Suprapubic skin (tissue), 4 donors: ENCODE data around the gene CUTA. TPM values are rescaled to one million over a fixed set of nuclear protein-coding genes. Genes with fewer than 3 reads are reported as not detected.
A peak's percentile ranks its signal among the peaks of the same experiment; 100 is the strongest.
"Not testable (repeated sequence)": the region's sequence is repeated elsewhere in the genome, so short reads cannot be mapped to it uniquely, and the experiment has no call there.

Experiments
- DNase-seq, 2 donors: peaks; one replicate each; pipeline ENCODE4 v3.0.0-alpha.2; 2019; ENCODE audit warnings: low spot score in 2 of 2
- H3K27ac ChIP-seq: fragments of 200-600 bp; sonication (generic); one replicate; pipeline ENCODE4 v1.5.1; 2019
- H3K27me3 ChIP-seq: fragments of 200-600 bp; sonication (generic); one replicate; pipeline ENCODE4 v1.5.1; 2019
- H3K36me3 ChIP-seq: fragments of 200-600 bp; sonication (generic); one replicate; pipeline ENCODE4 v1.5.1; 2019
- H3K4me1 ChIP-seq: fragments of 200-600 bp; sonication (generic); one replicate; pipeline ENCODE4 v1.5.1; 2019
- H3K4me3 ChIP-seq: fragments of 200-600 bp; sonication (generic); one replicate; pipeline ENCODE4 v1.5.1; 2019; ENCODE audit warnings: mild to moderate bottlenecking
- H3K9me3 ChIP-seq: fragments of 200-600 bp; sonication (generic); one replicate; pipeline ENCODE4 v1.5.1; 2019
- CTCF ChIP-seq, 2 donors: fragments of 200-600 bp in 1 of 2; fragments of 450-650 bp in 1 of 2; sonication (generic) in 1 of 2; IDR thresholded peaks; one replicate each; pipeline ENCODE4 v1.5.1; 2016 to 2019; ENCODE audit warnings: antibody characterized with exemption in 2 of 2, mild to moderate bottlenecking in 1 of 2, moderate library complexity in 1 of 2
- EP300 ChIP-seq: sonication (generic); formaldehyde crosslinking; IDR thresholded peaks from one replicate; pipeline ENCODE4 v1.6.1; 2017; ENCODE audit warnings: antibody characterized with exemption
- POLR2A ChIP-seq, 2 donors: fragments of 450-650 bp; IDR thresholded peaks; one replicate each; pipeline ENCODE4 v1.6.1; 2017; ENCODE audit warnings: antibody characterized with exemption in 2 of 2, mild to moderate bottlenecking in 2 of 2, moderate library complexity in 2 of 2
- POLR2AphosphoS5 ChIP-seq, 3 donors: sonication (generic); formaldehyde crosslinking; IDR thresholded peaks; one replicate each; pipeline ENCODE4 v1.6.1; 2017; ENCODE audit warnings: antibody characterized with exemption in 3 of 3
- WGBS: methylation state at CpG from one replicate; pipeline ENCODE4 v1.1.5; 2018; 5-methylcytosine and 5-hydroxymethylcytosine counted together
- total RNA-seq, 4 donors: library from RNA; depleted of rRNA; stranded (reverse); fragments of >200 nt; gene quantifications; one replicate each; pipeline ENCODE4 v1.1.0, GENCODE V29; 2016

Gene CUTA
- total RNA-seq, 4 donors from 2014 or later = 119 to 185 (median 159) TPM

GRCh38 chr6:33377171-33377570 is 40.7 kb downstream of the CUTA start:
- Histone ChIP-seq H3K36me3 (no peaks in the 10 kb centered on the region), H3K4me1 (peaks cover 51% of the 10 kb centered on the region), H3K27me3 (no peaks in the 10 kb centered on the region), H3K27ac (no peak overlapping the region), H3K9me3 (no peaks in the 10 kb centered on the region), H3K4me3 (no peak overlapping the region)
- no peak for TF ChIP-seq POLR2AphosphoS5 (IDR thresholded peaks at IDR 0.05)
- TF ChIP-seq EP300 = no peak
- no peak for TF ChIP-seq CTCF (IDR thresholded peaks at IDR 0.05)
- no peak for TF ChIP-seq POLR2A (IDR thresholded peaks at IDR 0.05)
- WGBS = 63% methylated on average over 4 of the region's 4 CpGs
- DNase-seq = no peak

- Histone ChIP-seq H3K4me1 (peaks cover 47% of the 10 kb centered on the region), H3K4me3 (peak overlapping the region; percentile 8), H3K9me3 (no peaks in the 10 kb centered on the region), H3K27me3 (no peaks in the 10 kb centered on the region), H3K27ac (peak overlapping the region; percentile 92), H3K36me3 (no peaks in the 10 kb centered on the region)
- 16% methylated on average over 9 of the region's 9 CpGs for WGBS
- TF ChIP-seq POLR2AphosphoS5 (IDR thresholded peaks at IDR 0.05) = peak in 1 of 3 donors; percentile 67
- TF ChIP-seq POLR2A (IDR thresholded peaks at IDR 0.05) = no peak
- TF ChIP-seq EP300 = no peak
- TF ChIP-seq CTCF (IDR thresholded peaks at IDR 0.05) = no peak
- peak; percentile 85 to 89 for DNase-seq
These were observed 42.7 kb downstream of the CUTA start for GRCh38 chr6:33375143-33375671.

- TF ChIP-seq POLR2AphosphoS5 (IDR thresholded peaks at IDR 0.05) (no peak), POLR2A (IDR thresholded peaks at IDR 0.05) (no peak), EP300 (no peak), CTCF (IDR thresholded peaks at IDR 0.05) (no peak)
- H3K36me3 ChIP-seq = no peaks in the 10 kb centered on the region
- H3K4me1 ChIP-seq = peaks cover 44% of the 10 kb centered on the region
- 52% methylated on average over 8 of the region's 8 CpGs for WGBS
- peak overlapping the region; percentile 8 for H3K4me3 ChIP-seq
- DNase-seq = no peak
- H3K27ac ChIP-seq = peak overlapping the region; percentile 92
- H3K27me3 ChIP-seq = no peaks in the 10 kb centered on the region
- H3K9me3 ChIP-seq = no peaks in the 10 kb centered on the region
These were observed 43.7 kb downstream of the CUTA start for GRCh38 chr6:33373960-33374910.

GRCh38 chr6:33372526-33373123 is 45.3 kb downstream of the CUTA start:
- H3K36me3 ChIP-seq = no peaks in the 10 kb centered on the region
- no peak for DNase-seq
- peaks cover 40% of the 10 kb centered on the region for H3K4me1 ChIP-seq
- no peak overlapping the region for H3K4me3 ChIP-seq
- 56% methylated on average over 5 of the region's 5 CpGs for WGBS
- H3K27me3 ChIP-seq = no peaks in the 10 kb centered on the region
- no peaks in the 10 kb centered on the region for H3K9me3 ChIP-seq
- peak overlapping the region; percentile 8 for H3K27ac ChIP-seq
- TF ChIP-seq CTCF (IDR thresholded peaks at IDR 0.05) (no peak), POLR2AphosphoS5 (IDR thresholded peaks at IDR 0.05) (no peak), POLR2A (IDR thresholded peaks at IDR 0.05) (no peak)

- not testable (repeated sequence) for H3K27me3 ChIP-seq, H3K36me3 ChIP-seq, H3K4me3 ChIP-seq, H3K9me3 ChIP-seq, DNase-seq, H3K27ac ChIP-seq
- H3K4me1 ChIP-seq = peaks cover 32% of the 10 kb centered on the region
- WGBS = 91% methylated on average over 8 of the region's 8 CpGs
These were observed 46.0 kb downstream of the CUTA start for GRCh38 chr6:33371901-33372300.

- H3K4me1 ChIP-seq, DNase-seq, H3K9me3 ChIP-seq, H3K36me3 ChIP-seq, H3K27ac ChIP-seq, H3K4me3 ChIP-seq, H3K27me3 ChIP-seq: not testable (repeated sequence)
- 94% methylated on average over 5 of the region's 5 CpGs for WGBS
These were observed 50.2 kb downstream of the CUTA start for GRCh38 chr6:33367715-33368025.
